ENCODE results near the gene ZBED3. TPM values are rescaled to one million over a fixed set of nuclear protein-coding genes. Genes with fewer than 3 reads are reported as not detected.

ZBED3 gene
- total and polyA plus RNA-seq, 2 of the 4 experiments (the other 2 are of a cell fraction), result 0.18 to 2.5 TPM

DNA sequence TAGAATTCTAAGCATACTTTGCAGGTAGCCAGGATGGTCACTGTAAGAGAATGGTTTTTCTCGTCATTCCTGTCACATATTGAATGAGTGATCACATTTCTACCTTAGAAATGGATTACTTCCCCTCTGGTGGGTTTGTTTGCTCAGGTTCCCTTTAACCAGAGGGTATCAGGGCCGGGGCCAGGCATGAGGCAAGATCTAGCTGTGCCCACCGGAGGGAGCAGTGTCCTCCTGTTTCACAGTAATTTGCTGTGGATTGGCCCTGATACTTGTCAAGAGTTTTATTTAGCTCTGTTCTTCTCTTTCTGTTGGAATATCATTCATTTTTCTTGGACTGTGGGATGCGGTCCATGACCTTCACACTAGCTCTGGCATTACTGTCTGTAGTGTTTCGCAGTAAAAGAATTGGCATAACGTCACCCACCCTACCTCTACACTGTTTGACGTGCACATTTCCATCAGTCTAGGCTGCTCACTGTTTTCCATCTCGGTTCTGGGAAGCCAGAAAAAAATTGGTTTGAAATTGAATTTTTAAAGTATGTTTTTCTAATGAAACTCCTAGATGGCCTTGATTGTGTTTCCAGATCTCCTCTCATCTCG is 42.4 kb upstream of the ZBED3 start:
- Histone ChIP-seq H3K4me3 (ENCODE audit: insufficient read depth, low read depth, low read length) (no peak overlapping the region), H3K27me3 (ENCODE audit: control insufficient read depth, insufficient read depth, low read length) (peaks cover 18% of the 10 kb centered on the region), H3K79me1 (ENCODE audit: low read depth in 1 of 2, low read length in 2 of 2) (no peaks in the 10 kb centered on the region), H3K4me2 (ENCODE audit: low read depth, low read length) (no peak overlapping the region), H2BK15ac (ENCODE audit: low read depth, low read length) (no peak overlapping the region), H3K9ac (ENCODE audit: low read depth, low read length) (no peak overlapping the region), H3K23ac (ENCODE audit: low read depth, low read length) (no peak overlapping the region), H3K4me1 (ENCODE audit: control insufficient read depth, insufficient read depth, low read length) (no peaks in the 10 kb centered on the region), H3K36me3 (ENCODE audit: control insufficient read depth, insufficient read depth, low read length) (no peaks in the 10 kb centered on the region), H4K8ac (ENCODE audit: low read depth in 2 of 2, low read length in 2 of 2) (no peak overlapping the region), H3K56ac (ENCODE audit: extremely low read depth, insufficient read depth, low read length) (no peak overlapping the region), H3K9me1 (ENCODE audit: insufficient read depth, low read length) (peaks cover 7% of the 10 kb centered on the region; the same call in 1 of the 2 replicates), H4K91ac (ENCODE audit: insufficient read depth, low read depth, low read length) (no peak overlapping the region), H2BK5ac (ENCODE audit: low read depth, low read length, poor library complexity, severe bottlenecking) (no peak overlapping the region), H3K18ac (ENCODE audit: low read depth, low read length) (no peak overlapping the region), H4K5ac (ENCODE audit: low read depth, low read length) (no peak overlapping the region), H2AK9ac (replicated peaks; ENCODE audit: low read depth, low read length, poor library complexity) (no peak overlapping the region), H2BK120ac (ENCODE audit: low read depth, low read length) (no peak overlapping the region), H2BK20ac (ENCODE audit: low read depth, low read length) (no peak overlapping the region), H4K20me1 (ENCODE audit: insufficient read depth, low read length) (no peaks in the 10 kb centered on the region), H3K27ac (ENCODE audit: insufficient read depth, low read length) (no peak overlapping the region), H3K14ac (replicated peaks; ENCODE audit: low read depth, low read length) (no peak overlapping the region), H3K4ac (ENCODE audit: low read depth, low read length) (no peak overlapping the region), H2AK5ac (ENCODE audit: low read depth, low read length) (no peak overlapping the region), H2AFZ (replicated peaks; ENCODE audit: low read length, poor library complexity) (no peak overlapping the region), H3K9me3 (ENCODE audit: control insufficient read depth, insufficient read depth, low read length) (no peaks in the 10 kb centered on the region)
- ChIA-PET CTCF (interaction anchor here (0.6 to 1.0 kb wide), 2 partner anchors 42 to 51 kb away, joined by 3 read pairs; partner anchors contain the start of gene ZBED3), POLR2A (ENCODE audit: unreplicated experiment) (no interaction called here)
- TF ChIP-seq SMC3 (IDR thresholded peaks at IDR 0.05; ENCODE audit: low read depth, low read length) (peak; percentile 22; the same call in 1 of the 2 replicates), CTCF (conservative IDR thresholded peaks at IDR 0.05; ENCODE audit: low read depth, low read length) (peak; percentile 40), POLR2A (IDR thresholded peaks at IDR 0.05; ENCODE audit: low read depth, low read length) (no peak), MAFK (IDR thresholded peaks at IDR 0.05; ENCODE audit: low read depth, low read length) (no peak), USF2 (IDR thresholded peaks at IDR 0.05; ENCODE audit: low read depth, low read length) (no peak), RAD21 (IDR thresholded peaks at IDR 0.05; ENCODE audit: low read length) (peak; percentile 45), RFX5 (IDR thresholded peaks at IDR 0.05; ENCODE audit: low read depth, low read length) (no peak), MAZ (IDR thresholded peaks at IDR 0.05; ENCODE audit: borderline replicate concordance, low read depth, low read length) (no peak), CHD1 (IDR thresholded peaks at IDR 0.05; ENCODE audit: low read depth, low read length) (no peak), NFE2L2 (IDR thresholded peaks at IDR 0.05; ENCODE audit: low read depth, low read length) (no peak), CEBPB (IDR thresholded peaks at IDR 0.05; ENCODE audit: low read depth, low read length) (no peak), FOS (IDR thresholded peaks at IDR 0.05; ENCODE audit: low read depth, low read length) (no peak), RCOR1 (IDR thresholded peaks at IDR 0.05; ENCODE audit: insufficient replicate concordance, low read length) (no peak), MXI1 (IDR thresholded peaks at IDR 0.05; ENCODE audit: borderline replicate concordance, low read depth, low read length) (no peak), BHLHE40 (IDR thresholded peaks at IDR 0.05; ENCODE audit: low read depth, low read length) (no peak), ELK1 (IDR thresholded peaks at IDR 0.05; ENCODE audit: borderline replicate concordance, low read depth, low read length) (no peak)
- DNase-seq (peak; percentile 13), ATAC-seq (ENCODE audit: low read depth) (0 out of 2 replicates have a peak, but pooled peaks have one; percentile 32)
- in situ Hi-C loops (cut with MboI; ENCODE audit: low sequenced_read_pairs) (no loop called here), intact Hi-C loops (cut with micrococcal nuclease) (no loop called here), dilution Hi-C loops (cut with HindIII; ENCODE audit: low sequenced_read_pairs, unreplicated experiment) (no loop called here)
- BruUV-seq (replicated peaks), result no TSS peak
- WGBS, 2 experiments (ENCODE audit: extremely low coverage in 2 of 2, insufficient read length in 1 of 2), result 60% methylated on average over 1 of the region's 9 CpGs; no CpG with 5 or more reads in 1 of the 2 experiments
